GM10266 (cell line): ENCODE results near the gene IDS.

Source experiments
- DNase-seq: peaks from one replicate; pipeline ENCODE4 v3.0.0; 2012; ENCODE audit errors: extremely low spot score
- TF ChIP-seq, protein P1 (sequence below): IDR thresholded peaks from 2 replicates; pipeline ENCODE4 v1.5.1; 2012; ENCODE audit warnings: mild to moderate bottlenecking, low read depth; ENCODE audit not compliant: control insufficient read depth, insufficient read depth; ENCODE audit errors: missing control alignments

IDS gene

DNA sequence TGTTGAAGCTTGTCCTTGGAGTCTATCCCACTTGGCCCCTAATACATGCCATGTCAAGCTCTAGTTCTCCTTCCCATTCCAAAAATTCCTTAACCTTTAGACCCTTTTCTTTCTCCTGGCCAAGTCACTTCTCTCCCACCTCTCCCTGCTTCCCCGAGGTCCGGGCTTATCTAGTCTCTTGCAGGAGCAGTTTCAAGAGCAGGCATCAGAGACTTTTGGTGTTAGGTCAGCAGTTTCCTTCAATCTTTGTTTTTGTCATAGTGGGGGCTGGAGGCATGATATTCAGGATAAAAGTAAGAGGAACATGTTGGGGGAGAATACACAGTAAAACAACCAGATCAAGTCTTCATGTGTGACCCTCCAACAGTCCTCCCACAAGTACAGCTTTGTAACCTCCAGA lies 11.5 kb upstream of the IDS start:
- DNase-seq = no peak
- TF ChIP-seq, protein P1, sequence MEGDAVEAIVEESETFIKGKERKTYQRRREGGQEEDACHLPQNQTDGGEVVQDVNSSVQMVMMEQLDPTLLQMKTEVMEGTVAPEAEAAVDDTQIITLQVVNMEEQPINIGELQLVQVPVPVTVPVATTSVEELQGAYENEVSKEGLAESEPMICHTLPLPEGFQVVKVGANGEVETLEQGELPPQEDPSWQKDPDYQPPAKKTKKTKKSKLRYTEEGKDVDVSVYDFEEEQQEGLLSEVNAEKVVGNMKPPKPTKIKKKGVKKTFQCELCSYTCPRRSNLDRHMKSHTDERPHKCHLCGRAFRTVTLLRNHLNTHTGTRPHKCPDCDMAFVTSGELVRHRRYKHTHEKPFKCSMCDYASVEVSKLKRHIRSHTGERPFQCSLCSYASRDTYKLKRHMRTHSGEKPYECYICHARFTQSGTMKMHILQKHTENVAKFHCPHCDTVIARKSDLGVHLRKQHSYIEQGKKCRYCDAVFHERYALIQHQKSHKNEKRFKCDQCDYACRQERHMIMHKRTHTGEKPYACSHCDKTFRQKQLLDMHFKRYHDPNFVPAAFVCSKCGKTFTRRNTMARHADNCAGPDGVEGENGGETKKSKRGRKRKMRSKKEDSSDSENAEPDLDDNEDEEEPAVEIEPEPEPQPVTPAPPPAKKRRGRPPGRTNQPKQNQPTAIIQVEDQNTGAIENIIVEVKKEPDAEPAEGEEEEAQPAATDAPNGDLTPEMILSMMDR = no peak

DNA sequence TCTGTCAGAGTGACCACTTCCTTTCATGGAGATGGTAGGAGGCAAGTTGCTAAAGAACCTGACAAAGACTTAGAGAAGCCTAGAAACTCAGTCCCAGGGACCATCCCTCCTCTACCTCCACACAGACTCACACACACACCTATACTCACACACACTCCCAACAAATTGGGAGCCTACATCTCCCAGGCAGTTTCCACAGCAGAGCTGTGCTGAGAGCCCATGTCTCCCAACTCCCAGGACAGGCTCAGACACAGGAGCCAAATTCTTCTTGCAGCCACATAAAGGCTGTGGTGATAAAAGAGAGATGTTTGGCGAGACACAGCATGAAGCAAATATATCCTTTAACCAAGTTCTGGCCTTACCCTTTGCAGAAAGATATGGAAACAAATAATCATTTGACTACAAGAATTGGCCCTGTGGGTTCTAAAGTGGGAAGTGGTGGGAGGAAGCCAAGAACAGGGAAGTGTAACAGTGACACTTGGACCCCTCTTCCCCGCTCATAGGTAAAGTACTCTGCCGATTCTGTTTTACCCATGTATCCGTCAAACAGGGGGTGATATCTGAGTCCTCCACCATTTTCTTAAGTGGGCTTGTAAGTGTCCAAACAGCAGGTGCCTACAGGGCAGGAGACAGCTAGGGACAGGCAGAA lies 11.0 kb upstream of the IDS start:
- DNase-seq = no peak
- TF ChIP-seq, protein P1 = no peak

DNA sequence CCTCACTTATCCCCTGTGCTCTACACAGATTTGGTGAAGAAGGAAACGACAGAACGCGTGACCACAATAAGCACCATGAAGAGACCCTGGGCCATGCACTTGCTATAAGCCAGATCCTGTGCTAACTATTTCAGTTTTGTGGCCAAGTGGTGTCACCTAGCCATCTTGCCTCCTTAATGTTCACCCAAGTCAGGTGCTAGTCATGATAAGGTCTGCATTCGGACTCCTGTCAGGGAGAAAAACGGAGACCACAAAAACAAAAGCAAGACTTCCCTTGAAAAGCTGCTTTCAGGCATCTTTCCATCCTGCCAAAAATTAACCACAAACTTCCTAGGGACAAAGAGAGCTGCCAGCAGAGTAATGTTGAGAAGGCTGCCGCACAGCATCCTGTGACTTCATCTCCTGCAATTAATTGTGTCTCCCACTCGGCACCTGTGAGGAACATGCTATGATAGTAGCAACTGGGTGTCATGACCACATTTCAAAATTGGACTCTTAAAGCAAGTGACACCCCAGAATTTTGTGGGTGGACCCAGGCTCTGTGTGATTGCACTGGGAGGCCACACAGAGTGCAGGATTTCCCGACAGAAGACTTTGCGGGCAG lies 8.8 kb upstream of the IDS start:
- TF ChIP-seq, protein P1 = no peak
- no peak for DNase-seq

DNA sequence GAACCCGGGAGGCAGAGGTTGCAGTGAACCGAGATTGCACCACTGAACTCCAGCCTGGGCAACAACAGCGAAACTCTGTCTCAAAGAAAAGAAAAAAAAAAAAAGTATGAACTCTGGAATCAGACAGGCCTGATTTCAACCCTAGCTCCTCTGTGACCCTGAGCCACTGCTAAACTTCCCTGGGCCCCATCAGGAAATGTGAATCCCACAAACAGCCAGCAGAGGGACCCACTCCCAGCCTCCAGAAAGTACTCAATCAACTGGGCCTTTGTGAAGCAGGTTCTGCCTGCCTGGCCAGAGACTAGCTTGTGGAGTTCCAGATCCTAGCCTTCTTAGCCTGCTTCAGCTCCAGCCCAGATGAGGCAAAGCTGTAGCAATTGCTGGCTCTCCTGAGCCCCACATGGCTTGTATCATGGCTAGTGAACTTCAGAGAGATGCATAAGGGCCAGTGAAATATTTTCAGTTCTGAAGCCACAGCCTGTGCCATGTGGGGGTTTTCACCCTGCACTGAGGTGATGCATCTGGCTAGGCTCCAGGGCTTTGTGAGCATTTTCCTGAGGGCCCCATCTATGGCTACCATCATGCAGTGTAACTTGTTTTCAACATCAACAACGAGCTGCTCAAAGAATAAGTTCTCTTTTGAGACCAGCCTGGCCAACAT lies 7.2 kb upstream of the IDS start:
- DNase-seq = peak; percentile 40
- TF ChIP-seq, protein P1 = peak; percentile 61

DNA sequence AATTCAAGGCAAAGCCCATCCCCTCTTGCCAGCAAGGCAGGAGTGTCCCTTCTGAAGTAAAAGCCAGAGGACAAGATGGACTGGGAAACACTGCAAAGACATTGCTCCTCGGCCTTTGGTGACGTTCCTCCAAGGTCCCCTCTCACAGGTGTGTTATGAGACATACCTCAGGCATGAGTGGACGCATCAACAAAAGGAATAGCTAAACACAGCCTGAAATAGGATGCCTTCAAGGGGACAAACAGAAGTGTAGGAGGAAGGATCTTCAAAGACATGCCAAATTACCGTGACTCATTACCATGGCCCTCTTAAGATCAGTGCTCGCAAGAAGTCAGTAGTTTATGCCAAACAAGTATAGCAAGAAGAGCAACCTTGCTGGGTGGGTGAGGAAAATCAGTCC lies 6.0 kb upstream of the IDS start:
- TF ChIP-seq, protein P1 = no peak
- DNase-seq = no peak

DNA sequence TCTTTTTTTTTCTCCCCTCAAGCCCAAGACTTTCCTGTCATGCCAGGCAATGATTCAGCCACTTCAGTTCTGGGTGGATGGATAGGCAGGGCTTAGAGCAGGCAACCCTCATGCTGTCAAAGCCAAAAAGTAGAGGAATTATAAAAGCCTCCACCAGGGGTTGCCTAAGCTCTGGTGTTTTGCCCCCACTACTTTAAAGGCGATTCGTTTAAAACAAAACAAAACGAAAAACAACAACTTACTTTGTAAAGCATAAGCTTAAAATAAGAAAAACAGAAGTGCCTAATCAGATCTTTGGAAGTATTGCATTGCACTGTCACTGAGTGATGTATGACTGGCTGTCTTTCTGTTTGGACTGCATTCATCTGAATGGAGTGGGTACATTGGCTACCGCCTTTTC lies 5.3 kb upstream of the IDS start:
- DNase-seq = no peak
- TF ChIP-seq, protein P1 = no peak

DNA sequence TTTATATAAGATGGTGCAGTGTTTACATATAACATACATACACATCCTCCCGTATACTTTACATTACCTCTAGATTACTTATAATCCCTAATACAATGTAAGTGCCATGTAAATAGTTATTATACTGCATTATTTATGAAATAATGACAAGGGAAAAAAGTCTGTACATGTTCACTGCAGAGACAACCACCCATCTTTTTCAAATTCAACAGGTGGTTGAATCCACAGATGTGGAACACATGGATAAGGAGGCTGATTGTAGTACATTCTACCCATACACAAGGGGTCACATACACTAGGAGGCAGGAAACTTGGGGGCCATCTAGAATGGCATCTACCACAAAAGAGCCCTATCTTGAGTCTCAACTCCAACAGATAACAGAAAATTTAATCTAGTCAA lies 3.4 kb upstream of the IDS start:
- TF ChIP-seq, protein P1 = no peak
- no peak for DNase-seq
